ENCODE results near the gene ATP5ME. TPM values are rescaled to one million over a fixed set of nuclear protein-coding genes. Genes with fewer than 3 reads are reported as not detected.

ATP5ME gene
- total RNA-seq, 1 experiment from 2014 or later = 425 TPM

DNA sequence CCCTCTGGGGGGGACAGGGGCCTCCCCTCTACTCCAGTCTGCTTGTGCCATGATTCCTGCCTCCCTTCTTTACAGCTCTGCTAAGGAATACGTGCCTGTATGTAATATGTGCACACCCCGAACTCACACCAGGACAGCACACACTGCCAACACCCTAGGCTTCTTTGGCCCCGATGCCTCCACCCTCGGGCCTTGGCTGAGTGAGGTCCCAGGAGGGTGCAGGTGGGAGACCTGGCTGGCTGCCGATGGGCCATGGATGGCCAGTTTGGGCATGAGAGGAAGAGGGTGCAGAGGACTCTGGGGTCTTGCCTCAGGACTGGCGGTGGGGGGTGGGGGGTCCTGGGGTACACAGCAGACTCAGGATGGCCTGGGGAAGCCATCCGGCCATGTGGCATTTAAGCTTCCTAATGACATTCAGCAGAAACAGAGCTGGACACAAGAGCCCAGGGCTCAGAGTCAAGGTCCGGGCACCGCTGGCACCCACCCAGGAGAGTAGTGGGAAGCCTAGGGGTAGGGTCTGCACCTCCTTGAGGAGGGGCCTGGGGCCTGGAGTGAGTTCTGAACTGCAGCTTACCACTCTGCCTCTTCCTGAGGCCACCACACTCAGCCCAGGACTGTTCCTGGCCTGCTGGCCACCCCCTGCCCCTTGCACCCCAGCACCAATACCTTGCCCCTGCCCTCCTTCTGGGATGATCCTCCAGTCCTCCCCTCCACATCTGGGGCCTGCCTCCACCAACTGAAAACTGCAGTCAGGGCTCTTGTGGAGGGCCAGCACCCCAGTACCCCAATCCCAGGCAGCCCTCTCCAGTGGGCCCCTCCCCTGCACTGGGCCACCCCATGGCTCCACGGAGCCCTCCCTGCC, 29.5 kb upstream of the ATP5ME start:
- Histone ChIP-seq H3K27me3 (ENCODE audit: insufficient read depth, low read length) (no peaks in the 10 kb centered on the region; the same call in 1 of the 2 replicates), H3K9me3 (ENCODE audit: control insufficient read depth, low read depth, low read length) (no peaks in the 10 kb centered on the region), H3K27ac (ENCODE audit: insufficient read length, low read depth, low read length) (no peak overlapping the region), H3K4me2 (ENCODE audit: insufficient read depth, insufficient read length, low read length) (no peak overlapping the region), H3K18ac (ENCODE audit: insufficient read length, low read depth, low read length) (no peak overlapping the region), H3K23ac (ENCODE audit: insufficient read length, low read depth, low read length) (no peak overlapping the region), H2BK15ac (ENCODE audit: low read depth, low read length) (no peak overlapping the region), H3K4ac (ENCODE audit: low read depth, low read length) (no peak overlapping the region), H3K14ac (ENCODE audit: insufficient read depth, low read length) (no peak overlapping the region), H4K8ac (replicated peaks; ENCODE audit: insufficient read length, low read depth, low read length) (no peak overlapping the region), H2BK5ac (ENCODE audit: insufficient read length, low read length) (no peak overlapping the region), H3K56ac (ENCODE audit: insufficient read length, low read depth, low read length) (no peak overlapping the region), H3K79me2 (ENCODE audit: insufficient read depth, low read length) (peaks cover 13% of the 10 kb centered on the region; the same call in 1 of the 2 replicates), H2AFZ (ENCODE audit: low read length) (no peak overlapping the region), H3K4me1 (ENCODE audit: insufficient read depth, low read length) (peaks cover 2% of the 10 kb centered on the region; the same call in 1 of the 2 replicates), H4K20me1 (ENCODE audit: control insufficient read depth, insufficient read depth, insufficient read length) (peaks cover 4% of the 10 kb centered on the region), H3K23me2 (ENCODE audit: insufficient read length, low read depth, low read length, poor library complexity, severe bottlenecking) (peaks cover 3% of the 10 kb centered on the region), H4K5ac (ENCODE audit: insufficient read length, low read depth, low read length) (no peak overlapping the region), H3K9ac (ENCODE audit: extremely low read depth, insufficient read length, low read length) (no peak overlapping the region), H2AK5ac (ENCODE audit: insufficient read length, low read length) (no peak overlapping the region), H3K79me1 (ENCODE audit: insufficient read depth, low read depth, low read length, poor library complexity, severe bottlenecking) (peaks cover 8% of the 10 kb centered on the region), H2BK120ac (ENCODE audit: low read depth, low read length, poor library complexity, severe bottlenecking) (no peak overlapping the region), H4K91ac (ENCODE audit: insufficient read length, low read depth, low read length) (no peak overlapping the region), H3T11ph (ENCODE audit: low read length) (no peak overlapping the region), H2BK12ac (ENCODE audit: insufficient read length, low read depth, low read length) (no peak overlapping the region), H2BK20ac (ENCODE audit: low read depth, low read length, poor library complexity, severe bottlenecking) (no peak overlapping the region)
- peaks cover 7 to 8% of the 10 kb centered on the region in 2 experiments; a peak in 3 of 4 replicates for H3K4me1 Mint-ChIP-seq
- H3K27ac Mint-ChIP-seq = peak overlapping the region in 1 of 3 experiments; percentile 74; a peak in 1 of 7 replicates
- TF ChIP-seq, protein P1, sequence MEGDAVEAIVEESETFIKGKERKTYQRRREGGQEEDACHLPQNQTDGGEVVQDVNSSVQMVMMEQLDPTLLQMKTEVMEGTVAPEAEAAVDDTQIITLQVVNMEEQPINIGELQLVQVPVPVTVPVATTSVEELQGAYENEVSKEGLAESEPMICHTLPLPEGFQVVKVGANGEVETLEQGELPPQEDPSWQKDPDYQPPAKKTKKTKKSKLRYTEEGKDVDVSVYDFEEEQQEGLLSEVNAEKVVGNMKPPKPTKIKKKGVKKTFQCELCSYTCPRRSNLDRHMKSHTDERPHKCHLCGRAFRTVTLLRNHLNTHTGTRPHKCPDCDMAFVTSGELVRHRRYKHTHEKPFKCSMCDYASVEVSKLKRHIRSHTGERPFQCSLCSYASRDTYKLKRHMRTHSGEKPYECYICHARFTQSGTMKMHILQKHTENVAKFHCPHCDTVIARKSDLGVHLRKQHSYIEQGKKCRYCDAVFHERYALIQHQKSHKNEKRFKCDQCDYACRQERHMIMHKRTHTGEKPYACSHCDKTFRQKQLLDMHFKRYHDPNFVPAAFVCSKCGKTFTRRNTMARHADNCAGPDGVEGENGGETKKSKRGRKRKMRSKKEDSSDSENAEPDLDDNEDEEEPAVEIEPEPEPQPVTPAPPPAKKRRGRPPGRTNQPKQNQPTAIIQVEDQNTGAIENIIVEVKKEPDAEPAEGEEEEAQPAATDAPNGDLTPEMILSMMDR (conservative IDR thresholded peaks at IDR 0.05) = no peak
- peaks cover 1 to 2% (median 1%) of the 10 kb centered on the region in 3 experiments; a peak in 6 of 7 replicates for H3K36me3 Mint-ChIP-seq (ENCODE audit: insufficient read depth in 1 of 3, low read depth in 3 of 3)
- peaks cover 27% of the 10 kb centered on the region for H3K27me3 Mint-ChIP-seq (ENCODE audit: low read depth)
- no peak for DNase-seq
- no CpG with 5 or more reads among the region's 10 CpGs for WGBS (ENCODE audit: extremely low coverage, insufficient read length, low lambda C conversion rate)
- peaks cover 0 to 3% of the 10 kb centered on the region in 2 experiments; a peak in 1 of 5 replicates for H3K9me3 Mint-ChIP-seq
- no peak overlapping the region for H3K4me3 Mint-ChIP-seq

Measured in H9 (cell line).